Stimulated activated CD4-positive, alpha-beta T cell treated with anti-CD3 and anti-CD28 coated beads, Interleukin-15, amount 100 ng/mL, for 24 hours (primary cell): ENCODE measurements around the gene GRM3.

ENCODE experiments used
- DNase-seq: peaks from one replicate; pipeline ENCODE4 v3.0.0-alpha.2; 2020

The GRM3 gene

GRCh38 chr7:86706406-86706805, 62.7 kb downstream of the GRM3 start:
- no peak for DNase-seq

GRCh38 chr7:86708031-86708680, 64.4 kb downstream of the GRM3 start:
- DNase-seq = no peak

GRCh38 chr7:86720306-86720705, 76.6 kb downstream of the GRM3 start:
- DNase-seq = no peak

- DNase-seq = no peak
Observed at GRCh38 chr7:86733783-86734182, 90.1 kb downstream of the GRM3 start.

GRCh38 chr7:86745013-86745745, 101.5 kb downstream of the GRM3 start:
- DNase-seq = no peak

GRCh38 chr7:86747698-86748097, 104.0 kb downstream of the GRM3 start:
- DNase-seq = no peak

- no peak for DNase-seq
Observed at GRCh38 chr7:86748201-86748600, 104.5 kb downstream of the GRM3 start.

GRCh38 chr7:86748843-86749719, 105.4 kb downstream of the GRM3 start:
- DNase-seq = no peak

- no peak for DNase-seq
Observed at GRCh38 chr7:86749741-86750665, 106.3 kb downstream of the GRM3 start.

- DNase-seq = no peak
Observed at GRCh38 chr7:86760236-86760635, 116.5 kb downstream of the GRM3 start.

- DNase-seq = no peak
Observed at GRCh38 chr7:86762129-86762528, 118.4 kb downstream of the GRM3 start.

- DNase-seq = no peak
Observed at GRCh38 chr7:86765931-86766330, 122.2 kb downstream of the GRM3 start.

GRCh38 chr7:86768394-86768793, 124.7 kb downstream of the GRM3 start:
- DNase-seq = no peak

- no peak for DNase-seq
Observed at GRCh38 chr7:86768967-86769760, 125.5 kb downstream of the GRM3 start.

- no peak for DNase-seq
Observed at GRCh38 chr7:86773309-86773708, 129.6 kb downstream of the GRM3 start.

GRCh38 chr7:86775203-86775602, 131.5 kb downstream of the GRM3 start:
- no peak for DNase-seq

GRCh38 chr7:86776136-86776535, 132.4 kb downstream of the GRM3 start:
- DNase-seq = no peak

GRCh38 chr7:86778271-86778670, 134.6 kb downstream of the GRM3 start:
- DNase-seq = no peak

GRCh38 chr7:86784765-86785164, 141.1 kb downstream of the GRM3 start:
- DNase-seq = no peak

- DNase-seq = no peak
Observed at GRCh38 chr7:86785641-86786040, 141.9 kb downstream of the GRM3 start.

GRCh38 chr7:86786376-86786775, 142.7 kb downstream of the GRM3 start:
- no peak for DNase-seq

GRCh38 chr7:86788948-86789347, 145.2 kb downstream of the GRM3 start:
- DNase-seq = no peak
